ENCODE results near the gene VPS8.

Gene VPS8

GRCh38 chr3:185065059-185065458 is 253.1 kb downstream of the VPS8 start:
- DNase-seq (ENCODE audit: extremely low read depth, low read depth): no peak

GRCh38 chr3:185066251-185066650 is 254.3 kb downstream of the VPS8 start:
- no peak for DNase-seq (ENCODE audit: extremely low read depth, low read depth)
- no peak for TF ChIP-seq CTCF (IDR thresholded peaks at IDR 0.05; ENCODE audit: low read depth, low read length)

More at GRCh38 chr3:185065059-185065458, 253.1 kb downstream of the VPS8 start:
- TF ChIP-seq CTCF (IDR thresholded peaks at IDR 0.05; ENCODE audit: low read depth, low read length): no peak

- DNase-seq (ENCODE audit: extremely low read depth, low read depth): no peak
- TF ChIP-seq CTCF (IDR thresholded peaks at IDR 0.05; ENCODE audit: low read depth, low read length): no peak
These were observed 255.2 kb downstream of the VPS8 start for GRCh38 chr3:185067173-185067572.

- DNase-seq (ENCODE audit: extremely low read depth, low read depth): no peak
- TF ChIP-seq CTCF (IDR thresholded peaks at IDR 0.05; ENCODE audit: low read depth, low read length): no peak
These were observed 257.4 kb downstream of the VPS8 start for GRCh38 chr3:185069037-185070030.

GRCh38 chr3:185070491-185071286 is 258.7 kb downstream of the VPS8 start:
- no peak for DNase-seq (ENCODE audit: extremely low read depth, low read depth)
- TF ChIP-seq CTCF (IDR thresholded peaks at IDR 0.05; ENCODE audit: low read depth, low read length): peak; percentile 15

GRCh38 chr3:185071287-185071800 is 259.4 kb downstream of the VPS8 start:
- DNase-seq (ENCODE audit: extremely low read depth, low read depth): no peak
- TF ChIP-seq CTCF (IDR thresholded peaks at IDR 0.05; ENCODE audit: low read depth, low read length): no peak
